Tibial nerve (tissue), 4 donors: Measurements from ENCODE around the gene CBX5. TPM values are rescaled to one million over a fixed set of nuclear protein-coding genes. Genes with fewer than 3 reads are reported as not detected.
A peak's percentile ranks its signal among the peaks of the same experiment; 100 is the strongest.
"Not testable (repeated sequence)": the region's sequence is repeated elsewhere in the genome, so short reads cannot be mapped to it uniquely, and the experiment has no call there.

Experiments used
- DNase-seq, 2 donors: peaks; one replicate each; pipeline ENCODE4 v3.0.0-alpha.2; 2019; ENCODE audit warnings: low spot score in 2 of 2
- H3K27ac ChIP-seq, 4 donors: fragments of 200-600 bp; sonication (generic) in 3 of 4; one replicate each; pipeline ENCODE4 v1.5.1; 2017 to 2019; ENCODE audit warnings: mild to moderate bottlenecking in 1 of 4
- H3K27me3 ChIP-seq, 2 donors: fragments of 200-600 bp; sonication (generic) in 1 of 2; one replicate each; pipeline versions ENCODE4 v1.5.1 to v1.6.0; 2017 to 2019
- H3K36me3 ChIP-seq, 3 donors: fragments of 200-600 bp; sonication (generic); one replicate each; pipeline ENCODE4 v1.5.1; 2018 to 2019
- H3K4me1 ChIP-seq, 4 donors: fragments of 200-600 bp; sonication (generic) in 3 of 4; one replicate each; pipeline ENCODE4 v1.5.1; 2017 to 2019
- H3K4me3 ChIP-seq, 4 donors: fragments of 200-600 bp; sonication (generic) in 3 of 4; one replicate each; pipeline ENCODE4 v1.5.1; 2017 to 2019; ENCODE audit warnings: mild to moderate bottlenecking in 1 of 4, moderate library complexity in 1 of 4
- H3K9me3 ChIP-seq, 4 donors: fragments of 200-600 bp; sonication (generic) in 3 of 4; one replicate each; pipeline ENCODE4 v1.5.1; 2017 to 2019
- EP300 ChIP-seq, 2 donors: sonication (generic); formaldehyde crosslinking; IDR thresholded peaks; one replicate each; pipeline ENCODE4 v1.6.1; 2017; ENCODE audit warnings: antibody characterized with exemption in 2 of 2, mild to moderate bottlenecking in 1 of 2
- POLR2A ChIP-seq, 2 donors: fragments of 450-650 bp; IDR thresholded peaks; one replicate each; pipeline ENCODE4 v1.6.1; 2017; ENCODE audit warnings: antibody characterized with exemption in 2 of 2, mild to moderate bottlenecking in 2 of 2, moderate library complexity in 2 of 2
- WGBS, 2 donors: methylation state at CpG; one replicate each; pipeline ENCODE4 v1.1.5; 2018; 5-methylcytosine and 5-hydroxymethylcytosine counted together
- total RNA-seq, 4 donors: library from RNA; depleted of rRNA; stranded (reverse); fragments of >200 nt; gene quantifications; one replicate each; pipeline ENCODE4 v1.1.0, GENCODE V29; 2016
- TF ChIP-seq, protein P1 (sequence below), 5 experiments: fragments of 200-600 bp in 3 of 5; fragments of 450-650 bp in 2 of 5; sonication (generic) in 3 of 5; IDR thresholded peaks; one replicate each; pipeline ENCODE4 v1.5.1; 2016 to 2019; ENCODE audit warnings: antibody characterized with exemption in 5 of 5, mild to moderate bottlenecking in 3 of 5, moderate library complexity in 2 of 5

CBX5 gene
- total RNA-seq, 4 donors from 2014 or later = 32.1 to 50.0 (median 42.4) TPM

DNA sequence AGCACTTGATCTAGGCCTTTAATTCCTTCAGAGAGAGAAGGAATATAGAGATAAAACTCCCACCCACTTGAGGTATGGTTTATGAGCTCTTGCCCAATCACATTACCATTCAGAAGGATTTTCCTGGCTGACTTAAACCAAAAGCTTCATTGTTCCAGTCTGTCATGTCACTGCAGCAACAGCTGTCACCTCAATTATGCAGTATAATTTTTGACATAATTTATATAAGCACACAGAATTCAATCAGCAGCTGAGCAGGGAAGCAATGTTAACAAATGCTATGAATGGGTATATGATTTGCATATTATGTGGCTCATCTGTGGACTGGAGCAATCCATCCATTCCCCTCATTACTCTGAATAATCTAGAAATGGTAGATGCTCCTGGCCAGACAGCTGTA is 40.3 kb downstream of the CBX5 start:
- no peaks in the 10 kb centered on the region for H3K27me3 ChIP-seq
- no peak overlapping the region for H3K27ac ChIP-seq
- H3K36me3 ChIP-seq = peaks cover 0 to 81% (median 7%) of the 10 kb centered on the region in 3 donors
- DNase-seq = no peak
- H3K4me1 ChIP-seq = no peaks in the 10 kb centered on the region
- TF ChIP-seq, protein P1, sequence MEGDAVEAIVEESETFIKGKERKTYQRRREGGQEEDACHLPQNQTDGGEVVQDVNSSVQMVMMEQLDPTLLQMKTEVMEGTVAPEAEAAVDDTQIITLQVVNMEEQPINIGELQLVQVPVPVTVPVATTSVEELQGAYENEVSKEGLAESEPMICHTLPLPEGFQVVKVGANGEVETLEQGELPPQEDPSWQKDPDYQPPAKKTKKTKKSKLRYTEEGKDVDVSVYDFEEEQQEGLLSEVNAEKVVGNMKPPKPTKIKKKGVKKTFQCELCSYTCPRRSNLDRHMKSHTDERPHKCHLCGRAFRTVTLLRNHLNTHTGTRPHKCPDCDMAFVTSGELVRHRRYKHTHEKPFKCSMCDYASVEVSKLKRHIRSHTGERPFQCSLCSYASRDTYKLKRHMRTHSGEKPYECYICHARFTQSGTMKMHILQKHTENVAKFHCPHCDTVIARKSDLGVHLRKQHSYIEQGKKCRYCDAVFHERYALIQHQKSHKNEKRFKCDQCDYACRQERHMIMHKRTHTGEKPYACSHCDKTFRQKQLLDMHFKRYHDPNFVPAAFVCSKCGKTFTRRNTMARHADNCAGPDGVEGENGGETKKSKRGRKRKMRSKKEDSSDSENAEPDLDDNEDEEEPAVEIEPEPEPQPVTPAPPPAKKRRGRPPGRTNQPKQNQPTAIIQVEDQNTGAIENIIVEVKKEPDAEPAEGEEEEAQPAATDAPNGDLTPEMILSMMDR (IDR thresholded peaks at IDR 0.05) = no peak
- no peak for TF ChIP-seq EP300 (IDR thresholded peaks at IDR 0.05)
- TF ChIP-seq POLR2A (IDR thresholded peaks at IDR 0.05) = no peak
- H3K4me3 ChIP-seq = no peak overlapping the region
- no peaks in the 10 kb centered on the region for H3K9me3 ChIP-seq

DNA sequence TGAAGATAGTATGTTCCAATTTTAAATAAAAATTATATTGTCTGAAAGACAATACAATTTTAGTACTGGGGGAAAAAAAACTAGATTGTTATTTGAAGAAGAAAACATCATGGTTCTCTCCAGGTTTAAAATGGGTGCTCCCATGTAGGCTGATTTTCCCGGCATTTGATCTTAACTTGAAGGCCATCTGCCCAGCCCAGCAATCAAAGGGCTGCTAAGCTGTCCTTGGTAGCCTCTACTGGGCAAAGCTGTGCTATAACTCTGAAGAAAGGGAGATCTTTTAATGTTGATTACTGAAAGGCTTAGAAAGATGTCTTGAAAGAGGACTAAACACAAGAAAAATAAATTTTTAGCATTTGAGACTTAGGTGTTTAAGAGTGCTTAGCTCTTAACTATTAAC is 41.4 kb downstream of the CBX5 start:
- no peak for TF ChIP-seq EP300 (IDR thresholded peaks at IDR 0.05)
- TF ChIP-seq, protein P1 (IDR thresholded peaks at IDR 0.05) = no peak
- no peak for TF ChIP-seq POLR2A (IDR thresholded peaks at IDR 0.05)
- H3K27ac ChIP-seq = no peak overlapping the region
- peaks cover 0 to 70% (median 7%) of the 10 kb centered on the region in 3 donors for H3K36me3 ChIP-seq
- no peak for DNase-seq
- WGBS, 2 donors = 77 to 83% methylated on average over 1 of the region's 1 CpG
- no peaks in the 10 kb centered on the region for H3K4me1 ChIP-seq
- no peak overlapping the region for H3K4me3 ChIP-seq
- no peaks in the 10 kb centered on the region for H3K27me3 ChIP-seq
- no peaks in the 10 kb centered on the region for H3K9me3 ChIP-seq

- no peaks in the 10 kb centered on the region for H3K9me3 ChIP-seq
- H3K27ac ChIP-seq = peak overlapping the region in 1 of 4 donors; percentile 36
- H3K27me3 ChIP-seq = no peaks in the 10 kb centered on the region
- no peak overlapping the region for H3K4me3 ChIP-seq
- H3K4me1 ChIP-seq = peaks cover 0 to 30% (median 2%) of the 10 kb centered on the region in 4 donors
- peak in 1 of 2 donors; percentile 38 for DNase-seq
- WGBS, 2 donors = 73 to 74% methylated on average over 2 of the region's 2 CpGs
- TF ChIP-seq, protein P1 (IDR thresholded peaks at IDR 0.05) = peak in 1 of 5 experiments; percentile 10
- no peak for TF ChIP-seq EP300 (IDR thresholded peaks at IDR 0.05)
- H3K36me3 ChIP-seq = peaks cover 0 to 17% (median 0%) of the 10 kb centered on the region in 3 donors
Measured at GRCh38 chr12:54232790-54233189, 47.1 kb downstream of the CBX5 start.

DNA sequence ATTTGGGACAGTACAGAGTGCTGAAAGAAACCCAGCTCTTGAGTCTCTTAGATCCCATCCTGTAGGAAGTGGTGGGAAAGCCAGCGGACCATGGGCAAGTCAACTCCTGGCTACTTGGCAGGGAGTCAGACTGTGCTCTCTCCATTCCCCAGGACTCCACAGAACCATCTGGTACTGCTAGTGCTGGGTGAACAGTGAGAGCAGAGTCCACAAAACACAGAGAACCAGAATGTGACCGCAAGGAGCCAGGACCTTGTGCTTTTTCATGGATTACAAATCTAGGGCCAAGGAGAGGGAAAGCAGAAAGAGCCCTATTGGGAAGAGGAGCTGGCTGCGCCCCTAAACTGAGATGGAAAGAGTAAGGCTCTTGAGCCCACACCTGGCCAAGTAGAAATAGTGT is 48.7 kb downstream of the CBX5 start:
- DNase-seq, H3K27ac ChIP-seq, H3K9me3 ChIP-seq, H3K4me3 ChIP-seq, H3K27me3 ChIP-seq: not testable (repeated sequence)
- H3K4me1 ChIP-seq = peaks cover 0 to 36% (median 2%) of the 10 kb centered on the region in 4 donors
- H3K36me3 ChIP-seq = peaks cover 0 to 12% (median 0%) of the 10 kb centered on the region in 3 donors
- WGBS, 2 donors = 81 to 90% methylated on average over 3 of the region's 3 CpGs

- H3K4me3 ChIP-seq = no peak overlapping the region
- peaks cover 0 to 6% (median 0%) of the 10 kb centered on the region in 3 donors for H3K36me3 ChIP-seq
- 91 to 94% methylated on average over 2 of the region's 2 CpGs for WGBS, 2 donors
- peak overlapping the region in 2 of 4 donors; percentile 84 to 91 for H3K27ac ChIP-seq
- TF ChIP-seq, protein P1 (IDR thresholded peaks at IDR 0.05) = no peak
- TF ChIP-seq POLR2A (IDR thresholded peaks at IDR 0.05) (no peak), EP300 (IDR thresholded peaks at IDR 0.05) (no peak)
- no peaks in the 10 kb centered on the region for H3K9me3 ChIP-seq
- no peak for DNase-seq
- peaks cover 0 to 36% (median 2%) of the 10 kb centered on the region in 4 donors for H3K4me1 ChIP-seq
- no peaks in the 10 kb centered on the region for H3K27me3 ChIP-seq
Measured at GRCh38 chr12:54230555-54230954, 49.4 kb downstream of the CBX5 start.
